H1 (cell line): Measurements from ENCODE around the gene MAML1. TPM values are rescaled to one million over a fixed set of nuclear protein-coding genes. Genes with fewer than 3 reads are reported as not detected.

Experiments
- CTCF ChIA-PET: fragments of 300-600 bp; sonication (Branson Sonifier 250); formaldehyde crosslinking; loops from one replicate; lab custom pipeline; 2021; ENCODE audit not compliant: partially characterized antibody; lab: Charles Lee
- POLR2A ChIA-PET: fragments of 300-600 bp; sonication (Branson Sonifier 250); formaldehyde crosslinking; loops from one replicate; lab custom pipeline; 2021; ENCODE audit warnings: inconsistent platforms; ENCODE audit not compliant: partially characterized antibody; lab: Charles Lee
- DNase-seq, 2 experiments: peaks; one replicate each; pipeline versions ENCODE4 v3.0.0 to v3.0.0-alpha.2; 2010 to 2022; ENCODE audit warnings: low spot score in 2 of 2, low read depth in 1 of 2, mixed read lengths in 1 of 2
- FAIRE-seq: peaks from 2 replicates; lab custom pipeline; 2011; peaks lifted over from hg19 to GRCh38; lab: Jason Lieb, UNC
- H2AFZ ChIP-seq: 2 replicates; pipeline ENCODE4 v1.8.1; 2012; ENCODE audit warnings: low read length, inconsistent platforms
- H2AK5ac ChIP-seq: 2 replicates; pipeline ENCODE4 v1.6.1; 2013; ENCODE audit warnings: low read depth, low read length
- H2BK120ac ChIP-seq: replicated peaks from 2 replicates; pipeline ENCODE3; 2013; ENCODE audit warnings: low read depth, low read length, inconsistent platforms
- H2BK12ac ChIP-seq: 2 replicates; pipeline ENCODE4 v1.6.1; 2013; ENCODE audit warnings: low read depth, low read length
- H2BK15ac ChIP-seq: 2 replicates; pipeline ENCODE4 v1.6.1; 2013; ENCODE audit warnings: low read length
- H2BK20ac ChIP-seq: 2 replicates; pipeline ENCODE4 v1.6.1; 2013; ENCODE audit warnings: low read length
- H2BK5ac ChIP-seq: 2 replicates; pipeline ENCODE4 v1.6.1; 2013; ENCODE audit warnings: low read depth, low read length
- H3K14ac ChIP-seq: 2 replicates; pipeline ENCODE4 v1.6.1; 2013; ENCODE audit warnings: inconsistent platforms; ENCODE audit not compliant: insufficient read length
- H3K18ac ChIP-seq: 2 replicates; pipeline ENCODE4 v1.6.1; 2013; ENCODE audit warnings: low read length; ENCODE audit errors: extremely low read depth
- H3K23ac ChIP-seq: 2 replicates; pipeline ENCODE4 v1.6.1; 2013; ENCODE audit warnings: inconsistent platforms; ENCODE audit not compliant: insufficient read length
- H3K23me2 ChIP-seq: 2 replicates; pipeline ENCODE4 v1.6.1; 2013; ENCODE audit warnings: low read depth, low read length
- H3K27ac ChIP-seq: 2 replicates; pipeline ENCODE4 v1.6.1; 2011; ENCODE audit warnings: low read depth, low read length, inconsistent platforms
- H3K27me3 ChIP-seq, 4 experiments: replicated peaks in 1 of 4; 1 replicate in 1 of 4; 2 replicates in 3 of 4; pipeline versions ENCODE4 v1.6.1 to v1.8.1; 2011 to 2013; ENCODE audit warnings: low read length in 3 of 4, mild to moderate bottlenecking in 3 of 4, inconsistent platforms in 2 of 4, mixed read lengths in 2 of 4, moderate library complexity in 1 of 4; ENCODE audit not compliant: control insufficient read depth in 3 of 4, insufficient read depth in 3 of 4; ENCODE audit errors: extremely low read depth in 1 of 4
- H3K36me3 ChIP-seq, 4 experiments: 2 replicates each; pipeline versions ENCODE4 v1.6.1 to v1.8.1; 2011 to 2013; ENCODE audit warnings: mild to moderate bottlenecking in 4 of 4, low read length in 3 of 4, moderate library complexity in 2 of 4, control low read depth in 1 of 4, inconsistent platforms in 1 of 4; ENCODE audit not compliant: insufficient read depth in 4 of 4, control insufficient read depth in 2 of 4
- H3K4ac ChIP-seq: replicated peaks from 2 replicates; pipeline ENCODE3; 2013; ENCODE audit warnings: low read length, low read depth, mixed read lengths, inconsistent platforms; ENCODE audit not compliant: insufficient read length
- H3K4me1 ChIP-seq, 4 experiments: replicated peaks in 1 of 4; 1 replicate in 1 of 4; 2 replicates in 3 of 4; pipeline versions ENCODE4 v1.6.1 to v1.8.1; 2011 to 2013; ENCODE audit warnings: low read length in 3 of 4, inconsistent platforms in 2 of 4, mixed read lengths in 1 of 4; ENCODE audit not compliant: insufficient read depth in 4 of 4, control insufficient read depth in 3 of 4
- H3K4me2 ChIP-seq, 2 experiments: 2 replicates each; pipeline versions ENCODE4 v1.6.1 to v1.8.1; 2011 to 2013; ENCODE audit warnings: low read depth in 2 of 2, low read length in 2 of 2, control low read depth in 1 of 2, inconsistent platforms in 1 of 2, mild to moderate bottlenecking in 1 of 2; ENCODE audit not compliant: insufficient read depth in 1 of 2
- H3K4me3 ChIP-seq, 4 experiments: fragments of 200-600, 300-600 bp in 1 of 4; sonication (generic), shearing (Covaris generic), sonication (Bioruptor Twin) in 1 of 4; 2 replicates each; pipeline versions ENCODE4 v1.5.1 to v1.8.1; 2011 to 2016; ENCODE audit warnings: low read length in 4 of 4, low read depth in 3 of 4, control low read depth in 2 of 4, inconsistent platforms in 2 of 4, mild to moderate bottlenecking in 2 of 4, mixed read lengths in 1 of 4, moderate library complexity in 1 of 4; ENCODE audit not compliant: insufficient read depth in 2 of 4; ENCODE audit errors: extremely low read depth in 1 of 4
- H3K56ac ChIP-seq: replicated peaks from 2 replicates; pipeline ENCODE3; 2013; ENCODE audit warnings: low read depth, mild to moderate bottlenecking, mixed read lengths, low read length, inconsistent platforms; ENCODE audit not compliant: insufficient read length
- H3K79me1 ChIP-seq: 2 replicates; pipeline ENCODE4 v1.6.1; 2013; ENCODE audit warnings: low read depth, low read length, control low read depth
- H3K79me2 ChIP-seq, 2 experiments: 2 replicates each; pipeline versions ENCODE4 v1.6.1 to v1.8.1; 2012 to 2013; ENCODE audit warnings: low read length in 2 of 2, mild to moderate bottlenecking in 2 of 2, inconsistent platforms in 1 of 2; ENCODE audit not compliant: insufficient read depth in 2 of 2, control insufficient read depth in 1 of 2
- H3K9ac ChIP-seq, 4 experiments: replicated peaks in 1 of 4; 1 replicate in 1 of 4; 2 replicates in 3 of 4; pipeline versions ENCODE4 v1.6.1 to v1.8.1; 2011 to 2013; ENCODE audit warnings: low read depth in 3 of 4, low read length in 3 of 4, control low read depth in 2 of 4, mild to moderate bottlenecking in 2 of 4, moderate library complexity in 2 of 4, inconsistent platforms in 1 of 4; ENCODE audit errors: extremely low read depth in 1 of 4
- H3K9me3 ChIP-seq, 2 experiments: 2 replicates each; pipeline versions ENCODE4 v1.6.1 to v1.8.1; 2012 to 2013; ENCODE audit warnings: mild to moderate bottlenecking in 2 of 2, moderate library complexity in 2 of 2, control low read depth in 1 of 2, inconsistent platforms in 1 of 2, low read depth in 1 of 2, low read length in 1 of 2, mixed read lengths in 1 of 2; ENCODE audit not compliant: insufficient read depth in 2 of 2
- H4K20me1 ChIP-seq, 2 experiments: replicated peaks in 1 of 2; 2 replicates each; pipeline versions ENCODE3 to v1.8.1; 2011 to 2013; ENCODE audit warnings: inconsistent platforms in 2 of 2, low read length in 2 of 2, mild to moderate bottlenecking in 1 of 2; ENCODE audit not compliant: insufficient read depth in 2 of 2, control insufficient read depth in 1 of 2
- H4K5ac ChIP-seq: 2 replicates; pipeline ENCODE4 v1.6.1; 2013; ENCODE audit warnings: low read length, low read depth, mixed read lengths, inconsistent platforms; ENCODE audit not compliant: insufficient read length
- H4K8ac ChIP-seq: 2 replicates; pipeline ENCODE4 v1.8.0; 2013; ENCODE audit warnings: mild to moderate bottlenecking, moderate library complexity, low read length, inconsistent platforms; ENCODE audit not compliant: insufficient read depth; ENCODE audit errors: extremely low read depth
- H4K91ac ChIP-seq: replicated peaks from 2 replicates; pipeline ENCODE3; 2013; ENCODE audit warnings: low read length, mixed read lengths, inconsistent platforms; ENCODE audit not compliant: insufficient read length
- ATF3 ChIP-seq: IDR thresholded peaks from 2 replicates; pipeline ENCODE4 v1.6.1; 2011; ENCODE audit warnings: low read depth, mild to moderate bottlenecking, low read length; ENCODE audit not compliant: insufficient read depth
- BACH1 ChIP-seq: IDR thresholded peaks from 2 replicates; pipeline ENCODE4 v1.6.1; 2012; ENCODE audit warnings: low read length, improper control_type of control experiment
- BCL11A ChIP-seq, 2 experiments: IDR thresholded peaks; one replicate each; pipeline ENCODE4 v1.6.1; 2011; ENCODE audit warnings: low read depth in 2 of 2, low read length in 2 of 2, mild to moderate bottlenecking in 2 of 2
- CREB1 ChIP-seq: IDR thresholded peaks from 2 replicates; pipeline ENCODE4 v1.6.1; 2012; ENCODE audit warnings: inconsistent platforms
- EGR1 ChIP-seq: IDR thresholded peaks from 2 replicates; pipeline ENCODE4 v1.6.1; 2011; ENCODE audit warnings: low read depth, low read length, borderline replicate concordance
- GABPA ChIP-seq: IDR thresholded peaks from 2 replicates; pipeline ENCODE4 v1.6.1; 2011; ENCODE audit warnings: mild to moderate bottlenecking, low read length, moderate library complexity, borderline replicate concordance; ENCODE audit not compliant: insufficient read depth
- JUND ChIP-seq: IDR thresholded peaks from 2 replicates; pipeline ENCODE4 v1.6.1; 2011; ENCODE audit warnings: mild to moderate bottlenecking, improper control_type of control experiment, low read length
- PHF8 ChIP-seq: fragments of 200-600 bp; sonication (generic); conservative IDR thresholded peaks from 2 replicates; pipeline ENCODE4 v1.7.1; 2012; ENCODE audit warnings: low read depth, mild to moderate bottlenecking, inconsistent platforms, low read length, moderate library complexity
- POLR2A ChIP-seq, 2 experiments: IDR thresholded peaks; 1 replicate in 1 of 2; 2 replicates in 1 of 2; pipeline ENCODE4 v1.6.1; 2011; ENCODE audit warnings: low read depth in 2 of 2, low read length in 2 of 2, mild to moderate bottlenecking in 2 of 2; ENCODE audit errors: control extremely low read depth in 1 of 2
- POU5F1 ChIP-seq: IDR thresholded peaks from 2 replicates; pipeline ENCODE4 v1.6.1; 2011; ENCODE audit warnings: low read depth, mild to moderate bottlenecking, low read length, moderate library complexity
- RFX5 ChIP-seq: IDR thresholded peaks from 2 replicates; pipeline ENCODE4 v1.6.1; 2011; ENCODE audit warnings: low read depth, low read length, improper control_type of control experiment, borderline replicate concordance
- SAP30 ChIP-seq: fragments of 300-600 bp; sonication (generic); IDR thresholded peaks from 2 replicates; pipeline ENCODE4 v1.7.1; 2012; ENCODE audit warnings: low read length, moderate library complexity, mild to moderate bottlenecking, inconsistent platforms; ENCODE audit not compliant: insufficient read depth, insufficient replicate concordance
- SIRT6 ChIP-seq: IDR thresholded peaks from one replicate; pipeline ENCODE4 v1.7.1; 2012; ENCODE audit warnings: low read length, inconsistent platforms
- SIX5 ChIP-seq: IDR thresholded peaks from 2 replicates; pipeline ENCODE4 v1.6.1; 2011; ENCODE audit warnings: mild to moderate bottlenecking, low read depth, low read length
- ZNF274 ChIP-seq: IDR thresholded peaks from 2 replicates; pipeline ENCODE4 v1.7.0; 2012; ENCODE audit warnings: low read length, borderline replicate concordance; ENCODE audit errors: extremely low read depth
- WGBS, 2 experiments: shearing (Covaris generic) in 1 of 2; methylation state at CpG; one replicate each; pipeline versions ENCODE4 v1.1.6 to v1.1.7; 2013 to 2015; ENCODE audit warnings: low lambda C conversion rate in 2 of 2, mixed read lengths in 2 of 2, inconsistent platforms in 1 of 2, low coverage in 1 of 2, missing lambda C conversion rate in 1 of 2; ENCODE audit not compliant: insufficient replicate concordance in 2 of 2, insufficient coverage in 1 of 2, insufficient read length in 1 of 2; ENCODE audit errors: extremely low coverage in 1 of 2, missing lambda C conversion rate in 1 of 2; 5-methylcytosine and 5-hydroxymethylcytosine counted together
- polyA plus RNA-seq, 7 experiments: library from polyadenylated mRNA; depleted of rRNA in 3 of 7; stranded (reverse) in 5 of 7; unstranded in 2 of 7; fragments of >200 nt in 5 of 7; fragments of 200-250 nt in 2 of 7; gene quantifications; 1 replicate in 5 of 7; 2 replicates in 1 of 7; 4 replicates in 1 of 7; pipeline versions ENCODE4 v1.2.1 to v1.2.3, GENCODE V29; 2011 to 2013; ENCODE audit warnings: missing spikeins in 2 of 7, mixed read lengths in 2 of 7
- total RNA-seq: library from RNA; stranded (reverse); fragmentation: NEBNext Ultra II Directional; extraction: Animal tissue kit (Norgen Biotek cat#: 25700); gene quantifications from 2 replicates; pipeline ENCODE4 v1.2.1, GENCODE V29; 2021

Gene MAML1
- total and polyA plus RNA-seq, 2 of the 8 experiments (the other 6 are each of a cell fraction or from before 2014, with no cell fraction given), result 17.1 to 41.9 TPM

GRCh38 chr5:179730852-179731251, 1.8 kb upstream of the MAML1 start:
- POLR2A ChIA-PET, result interaction anchor here (1.1 to 7.4 kb wide), 2 partner anchors 10 to 28 kb away, joined by 3 to 60 read pairs; no protein-coding TSS in a partner anchor
- TF ChIP-seq SAP30, result no peak
- no peak for TF ChIP-seq PHF8
- no peak for TF ChIP-seq SIRT6
- TF ChIP-seq GABPA, result no peak
- TF ChIP-seq CREB1, result no peak
- TF ChIP-seq SIX5, result no peak
- no peak for TF ChIP-seq BCL11A (IDR thresholded peaks at IDR 0.05; ENCODE audit: low read depth in 2 of 2, low read length in 2 of 2)
- TF ChIP-seq RFX5, result no peak
- no peak for TF ChIP-seq EGR1
- TF ChIP-seq ATF3, result no peak
- TF ChIP-seq BACH1, result no peak
- no peak for TF ChIP-seq POU5F1
- no peak for TF ChIP-seq JUND
- no peak for TF ChIP-seq POLR2A (IDR thresholded peaks at IDR 0.05; ENCODE audit: control extremely low read depth in 1 of 2, low read depth in 2 of 2, low read length in 2 of 2)
- TF ChIP-seq ZNF274, result no peak

More at GRCh38 chr5:179730852-179731251, 1.8 kb upstream of the MAML1 start:
- Histone ChIP-seq H4K8ac (no peak overlapping the region), H2BK15ac (no peak overlapping the region), H3K4me1 (peaks cover 0 to 3% (median 3%) of the 10 kb centered on the region in 4 experiments; a peak in 3 of 7 replicates), H3K79me2 (peaks cover 16 to 29% of the 10 kb centered on the region in 2 experiments), H2AK5ac (no peak overlapping the region), H3K23ac (no peak overlapping the region), H3K14ac (no peak overlapping the region), H3K56ac (no peak overlapping the region), H2BK20ac (no peak overlapping the region), H3K23me2 (peaks cover 4% of the 10 kb centered on the region; the same call in 1 of the 2 replicates), H3K4me2 (no peak overlapping the region), H3K9me3 (no peaks in the 10 kb centered on the region), H4K20me1 (peaks cover 7 to 11% of the 10 kb centered on the region in 2 experiments), H3K18ac (no peak overlapping the region), H2BK120ac (no peak overlapping the region), H3K27ac (no peak overlapping the region), H2BK5ac (no peak overlapping the region), H3K79me1 (peaks cover 2% of the 10 kb centered on the region), H3K9ac (no peak overlapping the region), H3K4ac (no peak overlapping the region), H3K36me3 (peaks cover 27 to 52% (median 37%) of the 10 kb centered on the region in 4 experiments), H4K91ac (no peak overlapping the region), H2AFZ (no peak overlapping the region), H2BK12ac (no peak overlapping the region), H3K4me3 (no peak overlapping the region), H4K5ac (no peak overlapping the region), H3K27me3 (no peaks in the 10 kb centered on the region)
- DNase-seq (no peak), FAIRE-seq (no peak)
- WGBS, 2 experiments, result 84% methylated on average over 3 of the region's 3 CpGs; no CpG with 5 or more reads in 1 of the 2 experiments
- CTCF ChIA-PET, result no interaction called here
